AG04450 (cell line): ENCODE data around the gene EXOC6. TPM values are rescaled to one million over a fixed set of nuclear protein-coding genes. Genes with fewer than 3 reads are reported as not detected.

ENCODE experiments used
- CTCF ChIA-PET: fragments of 300-600, 350-600 bp; formaldehyde crosslinking; extraction: SDS; loops from one replicate; lab custom pipeline; 2022; ENCODE audit warnings: antibody characterized with exemption, inconsistent platforms; lab: Charles Lee
- POLR2A ChIA-PET: fragments of 350-600 bp; formaldehyde crosslinking; extraction: SDS; loops from one replicate; lab custom pipeline; 2021; ENCODE audit warnings: antibody characterized with exemption, inconsistent platforms; lab: Yijun Ruan, JAX
- DNase-seq: peaks from one replicate; pipeline ENCODE4 v3.0.0-alpha.2; 2011; ENCODE audit warnings: low read depth, low spot score
- H3K27ac ChIP-seq: one replicate; pipeline ENCODE4 v1.5.1; 2012; ENCODE audit warnings: low read depth, low read length, control low read depth
- H3K27me3 ChIP-seq: one replicate; pipeline ENCODE4 v1.6.0; 2012; ENCODE audit warnings: low read length; ENCODE audit not compliant: control insufficient read depth, insufficient read depth
- H3K4me3 ChIP-seq: 2 replicates; pipeline ENCODE4 v1.5.1; 2011; ENCODE audit warnings: mild to moderate bottlenecking, low read depth, low read length, control low read depth
- H3K9me3 ChIP-seq: 2 replicates; pipeline ENCODE4 v1.5.1; 2012; ENCODE audit warnings: low read length; ENCODE audit not compliant: control insufficient read depth, insufficient read depth
- CTCF ChIP-seq: IDR thresholded peaks from 2 replicates; pipeline ENCODE4 v1.5.1; 2011; ENCODE audit warnings: low read depth, low read length, control low read depth, inconsistent platforms
- polyA plus RNA-seq: library from polyadenylated mRNA; depleted of rRNA; stranded (reverse); fragments of >200 nt; gene quantifications from 2 replicates; pipeline ENCODE4 v1.2.3, GENCODE V29; 2011

EXOC6 gene
- polyA plus RNA-seq, 1 experiment: 21.8 TPM

- H3K9me3 ChIP-seq: no peaks in the 10 kb centered on the region; the same call in 1 of the 2 replicates
- no peak overlapping the region for H3K27ac ChIP-seq
- no peak for TF ChIP-seq CTCF
- ChIA-PET POLR2A (interaction anchor here (0.5 to 2.8 kb wide), 3 partner anchors 28 to 335 kb away, joined by 3 to 18 read pairs (median 7); partner anchors contain the start of gene HHEX), CTCF (interaction anchor here (1.3 kb wide), 1 partner anchor 8 kb away, joined by 4 read pairs; no protein-coding TSS in a partner anchor)
- H3K27me3 ChIP-seq: no peaks in the 10 kb centered on the region
- peak overlapping the region; percentile 75 for H3K4me3 ChIP-seq
- no peak for DNase-seq
Measured at GRCh38 chr10:92849576-92850090, 1.3 kb downstream of the EXOC6 start.

GRCh38 chr10:92850185-92850584 is 1.9 kb downstream of the EXOC6 start:
- Histone ChIP-seq H3K4me3 (no peak overlapping the region), H3K9me3 (no peaks in the 10 kb centered on the region; the same call in 1 of the 2 replicates), H3K27me3 (no peaks in the 10 kb centered on the region), H3K27ac (no peak overlapping the region)
- ChIA-PET CTCF (interaction anchor here (1.1 to 1.3 kb wide), 2 partner anchors 9 to 34 kb away, joined by 3 to 4 read pairs; no protein-coding TSS in a partner anchor), POLR2A (interaction anchor here (0.5 kb wide), 2 partner anchors 185 to 335 kb away, joined by 3 to 7 read pairs; no protein-coding TSS in a partner anchor)
- DNase-seq: no peak
- no peak for TF ChIP-seq CTCF

- ChIA-PET CTCF (interaction anchor here (0.6 to 1.4 kb wide), 5 partner anchors 10 to 113 kb away, joined by 3 to 4 read pairs (median 3); no protein-coding TSS in a partner anchor), POLR2A (no interaction called here)
- Histone ChIP-seq H3K9me3 (no peaks in the 10 kb centered on the region; the same call in 1 of the 2 replicates), H3K4me3 (no peak overlapping the region), H3K27ac (no peak overlapping the region), H3K27me3 (no peaks in the 10 kb centered on the region)
- TF ChIP-seq CTCF: no peak
- DNase-seq: no peak
Measured at GRCh38 chr10:92851003-92851402, 2.7 kb downstream of the EXOC6 start.

- POLR2A ChIA-PET: no interaction called here
- Histone ChIP-seq H3K27ac (no peak overlapping the region), H3K27me3 (no peaks in the 10 kb centered on the region), H3K9me3 (peaks cover 13% of the 10 kb centered on the region; the same call in 1 of the 2 replicates), H3K4me3 (no peak overlapping the region)
- CTCF ChIA-PET: no interaction called here
- no peak for TF ChIP-seq CTCF
- no peak for DNase-seq
Measured at GRCh38 chr10:92855560-92855959, 7.2 kb downstream of the EXOC6 start.

GRCh38 chr10:92857904-92858514 is 9.7 kb downstream of the EXOC6 start:
- no peak for TF ChIP-seq CTCF
- Histone ChIP-seq H3K4me3 (no peak overlapping the region), H3K9me3 (peaks cover 13% of the 10 kb centered on the region; the same call in 1 of the 2 replicates), H3K27ac (no peak overlapping the region), H3K27me3 (no peaks in the 10 kb centered on the region)
- DNase-seq: no peak
- ChIA-PET CTCF (interaction anchor here (0.5 to 1.3 kb wide), 2 partner anchors 10 to 15 kb away, joined by 3 to 4 read pairs; partner anchors contain the start of gene EXOC6), POLR2A (no interaction called here)
